ENCODE data around the gene PDE5A.

GRCh38 chr4:119632216-119632615 is 3.6 kb upstream of the PDE5A start:
- TF ChIP-seq POLR2A (IDR thresholded peaks at IDR 0.05; ENCODE audit: low read length) (no peak), JUNB (IDR thresholded peaks at IDR 0.05) (no peak), RAD21 (conservative IDR thresholded peaks at IDR 0.05 in 1 of 2, IDR thresholded peaks at IDR 0.05 in 1 of 2) (no peak), CTCF (IDR thresholded peaks at IDR 0.05) (no peak), EP300 (IDR thresholded peaks at IDR 0.05) (no peak)

Data from A549 (cell line).